ENCODE measurements around the gene TBC1D19.
"Not testable (repeated sequence)": the region's sequence is repeated elsewhere in the genome, so short reads cannot be mapped to it uniquely, and the experiment has no call there.

Gene TBC1D19

GRCh38 chr4:26583865-26584652 lies at the start of gene TBC1D19:
TSS of gene TBC1D19 (plus strand) at chr4:26584084. CDS start at chr4:26584194, 110 bp downstream.
- DNase-seq (ENCODE audit: low spot score) (peak; percentile 84), FAIRE-seq (no peak)

- no peak for FAIRE-seq
- DNase-seq (ENCODE audit: low spot score): no peak
Observed at GRCh38 chr4:26542991-26543390, 40.9 kb upstream of the TBC1D19 start.

- DNase-seq (ENCODE audit: low spot score): no peak
- FAIRE-seq: no peak
Observed at GRCh38 chr4:26544421-26544820, 39.5 kb upstream of the TBC1D19 start.

GRCh38 chr4:26548379-26548778 lies 35.5 kb upstream of the TBC1D19 start:
- DNase-seq (ENCODE audit: low spot score); FAIRE-seq: not testable (repeated sequence)

GRCh38 chr4:26557164-26557563 lies 26.7 kb upstream of the TBC1D19 start:
- DNase-seq (ENCODE audit: low spot score): peak; percentile 14
- FAIRE-seq: no peak

- FAIRE-seq: no peak
- no peak for DNase-seq (ENCODE audit: low spot score)
Observed at GRCh38 chr4:26558166-26558895, 25.6 kb upstream of the TBC1D19 start.

- FAIRE-seq (no peak), DNase-seq (ENCODE audit: low spot score) (no peak)
Observed at GRCh38 chr4:26566133-26566532, 17.8 kb upstream of the TBC1D19 start.

GRCh38 chr4:26568446-26568994 lies 15.4 kb upstream of the TBC1D19 start:
- no peak for DNase-seq (ENCODE audit: low spot score)
- FAIRE-seq: no peak

- FAIRE-seq (no peak), DNase-seq (ENCODE audit: low spot score) (no peak)
Observed at GRCh38 chr4:26570596-26570995, 13.3 kb upstream of the TBC1D19 start.

GRCh38 chr4:26573389-26573794 lies 10.5 kb upstream of the TBC1D19 start:
- FAIRE-seq (no peak), DNase-seq (ENCODE audit: low spot score) (no peak)

- FAIRE-seq: no peak
Observed at GRCh38 chr4:26574563-26574962, 9.3 kb upstream of the TBC1D19 start.

GRCh38 chr4:26576231-26576739 lies 7.6 kb upstream of the TBC1D19 start:
- no peak for FAIRE-seq
- DNase-seq (ENCODE audit: low spot score): no peak

More at GRCh38 chr4:26574563-26574962, 9.3 kb upstream of the TBC1D19 start:
- DNase-seq (ENCODE audit: low spot score): no peak

- no peak for FAIRE-seq
- no peak for DNase-seq (ENCODE audit: low spot score)
Observed at GRCh38 chr4:26577066-26577465, 6.8 kb upstream of the TBC1D19 start.

- DNase-seq (ENCODE audit: low spot score): no peak
- FAIRE-seq: no peak
Observed at GRCh38 chr4:26579169-26579568, 4.7 kb upstream of the TBC1D19 start.

GRCh38 chr4:26581341-26581740 lies 2.5 kb upstream of the TBC1D19 start:
- not testable (repeated sequence) for FAIRE-seq; DNase-seq (ENCODE audit: low spot score)

- FAIRE-seq (no peak), DNase-seq (ENCODE audit: low spot score) (no peak)
Observed at GRCh38 chr4:26583538-26583864, 383 bp upstream of the TBC1D19 start.

GRCh38 chr4:26584725-26585124 lies 841 bp downstream of the TBC1D19 start:
- no peak for DNase-seq (ENCODE audit: low spot score)
- no peak for FAIRE-seq

- FAIRE-seq (no peak), DNase-seq (ENCODE audit: low spot score) (no peak)
Observed at GRCh38 chr4:26589705-26590104, 5.8 kb downstream of the TBC1D19 start.

- DNase-seq (ENCODE audit: low spot score): no peak
- FAIRE-seq: no peak
Observed at GRCh38 chr4:26590639-26591038, 6.8 kb downstream of the TBC1D19 start.

GRCh38 chr4:26593557-26593956 lies 9.7 kb downstream of the TBC1D19 start:
- FAIRE-seq; DNase-seq (ENCODE audit: low spot score): not testable (repeated sequence)

- FAIRE-seq: no peak
- no peak for DNase-seq (ENCODE audit: low spot score)
Observed at GRCh38 chr4:26594371-26594770, 10.5 kb downstream of the TBC1D19 start.

- DNase-seq (ENCODE audit: low spot score) (no peak), FAIRE-seq (no peak)
Observed at GRCh38 chr4:26594778-26595177, 10.9 kb downstream of the TBC1D19 start.

Measured in urothelium cell line (cell line).